HG03565 (cell line): Measurements from ENCODE around the gene ZBTB3.
"Not testable (repeated sequence)": the region's sequence is repeated elsewhere in the genome, so short reads cannot be mapped to it uniquely, and the experiment has no call there.

Source experiments
- ATAC-seq: cut with Tn5 transposase; IDR thresholded peaks from one replicate; pipeline ENCODE4 v1.9.1; 2021; ENCODE audit warnings: mild to moderate bottlenecking, moderate library complexity; ENCODE audit not compliant: unreplicated experiment

ZBTB3 gene

DNA sequence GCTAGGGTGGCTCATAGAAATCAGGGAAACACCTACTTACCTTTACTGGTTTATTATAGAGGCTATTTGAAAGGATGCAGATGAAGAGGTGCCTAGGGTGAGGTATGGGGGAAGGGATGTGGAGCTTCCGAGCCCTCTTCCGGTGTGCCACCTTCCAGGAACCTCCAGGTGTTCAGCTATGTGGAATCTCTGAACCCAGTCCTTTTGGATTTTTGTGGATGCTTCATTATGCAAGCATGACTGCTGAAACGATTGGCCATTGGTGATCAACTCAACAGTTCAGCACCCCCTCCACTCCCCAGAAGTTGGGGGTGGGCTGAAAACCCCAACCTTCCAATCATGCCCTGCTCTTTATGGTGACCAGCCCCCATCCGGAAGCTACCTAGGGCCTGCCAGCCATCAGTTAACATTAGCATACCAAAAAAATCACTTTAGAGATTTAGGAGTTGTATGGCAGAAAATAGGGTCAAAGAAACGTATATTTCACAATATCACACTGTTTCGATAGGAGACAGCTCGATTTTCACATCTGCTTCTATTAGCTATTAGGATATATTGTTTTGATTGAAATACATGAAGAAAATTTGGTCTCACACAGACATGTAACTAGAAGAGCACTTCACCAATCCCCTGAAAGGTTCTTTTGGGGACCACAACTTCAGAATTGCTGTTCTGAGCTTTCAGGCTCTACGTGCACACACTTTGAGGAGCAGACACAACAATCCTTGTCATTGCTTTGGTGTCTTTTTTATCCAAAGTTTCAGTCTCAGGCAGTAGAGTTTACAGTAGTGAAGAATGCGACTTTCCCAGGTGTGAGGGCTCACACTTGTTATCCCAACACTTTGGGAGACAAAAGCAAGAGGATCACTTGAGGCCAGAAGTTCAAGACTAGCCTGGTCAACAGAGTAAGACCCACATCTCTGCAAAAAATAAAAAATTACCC is 4.2 kb upstream of the ZBTB3 start:
- ATAC-seq = no peak

DNA sequence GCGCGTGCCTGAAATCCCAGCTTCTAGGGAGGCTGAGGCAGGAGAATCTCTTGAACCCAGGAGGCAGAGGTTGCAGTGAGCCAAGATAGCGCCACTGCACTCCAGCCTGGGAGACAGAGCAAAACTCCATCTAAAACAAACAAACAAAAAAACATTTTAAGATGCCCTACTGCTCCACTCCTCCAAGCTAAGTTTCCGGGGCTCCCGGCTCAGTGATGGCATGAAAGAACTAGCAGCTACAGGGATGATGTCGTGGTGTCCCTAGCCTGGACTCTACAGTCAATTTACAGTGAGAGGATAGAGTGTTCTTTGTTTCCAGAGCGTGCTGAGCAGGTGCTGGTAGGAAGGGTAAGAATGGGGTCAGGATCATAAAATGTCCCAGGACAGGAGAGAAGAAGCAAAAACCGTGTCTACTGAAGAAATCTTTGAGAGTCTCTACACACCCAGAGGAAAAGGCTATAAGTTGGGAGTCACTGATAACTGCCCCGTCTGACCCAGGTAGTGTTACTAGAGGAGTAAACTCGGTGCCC is 1.2 kb upstream of the ZBTB3 start:
- ATAC-seq = no peak

DNA sequence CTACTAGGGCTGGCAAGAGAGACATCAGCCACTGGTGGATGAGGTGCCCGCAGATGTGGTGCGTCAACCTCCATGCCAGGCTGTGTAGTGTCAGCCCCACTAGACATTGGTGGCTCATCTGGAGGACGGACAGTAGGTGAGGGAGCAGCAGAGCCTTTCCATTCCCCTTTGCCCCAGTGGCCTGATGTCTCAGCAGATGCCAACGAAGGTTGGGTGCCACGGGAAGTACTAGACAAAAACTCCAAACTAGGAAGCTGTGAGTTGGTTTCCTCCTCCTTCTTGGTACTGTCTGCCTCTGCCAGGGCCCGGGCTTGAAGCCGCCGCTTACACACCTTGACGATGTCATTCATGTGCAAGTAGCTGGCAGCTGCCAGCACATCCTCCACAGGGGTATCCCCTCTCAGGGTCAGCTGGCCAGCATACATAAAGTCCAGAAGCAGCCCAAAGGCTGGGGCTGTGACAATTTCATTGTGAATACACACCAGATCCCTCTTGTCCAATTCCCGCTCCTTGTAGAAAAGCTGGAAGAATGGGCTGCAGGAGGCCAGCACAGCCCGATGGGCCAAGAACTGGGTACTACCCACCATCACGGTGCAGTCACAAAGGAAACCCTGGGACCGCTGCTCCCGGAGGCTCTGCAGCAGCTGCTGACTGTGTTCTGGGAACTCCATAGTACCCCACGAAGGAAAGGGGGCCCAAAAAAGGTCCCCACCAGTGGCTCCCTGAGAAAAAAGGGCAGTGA is 795 bp downstream of the ZBTB3 start:
- ATAC-seq = no peak

DNA sequence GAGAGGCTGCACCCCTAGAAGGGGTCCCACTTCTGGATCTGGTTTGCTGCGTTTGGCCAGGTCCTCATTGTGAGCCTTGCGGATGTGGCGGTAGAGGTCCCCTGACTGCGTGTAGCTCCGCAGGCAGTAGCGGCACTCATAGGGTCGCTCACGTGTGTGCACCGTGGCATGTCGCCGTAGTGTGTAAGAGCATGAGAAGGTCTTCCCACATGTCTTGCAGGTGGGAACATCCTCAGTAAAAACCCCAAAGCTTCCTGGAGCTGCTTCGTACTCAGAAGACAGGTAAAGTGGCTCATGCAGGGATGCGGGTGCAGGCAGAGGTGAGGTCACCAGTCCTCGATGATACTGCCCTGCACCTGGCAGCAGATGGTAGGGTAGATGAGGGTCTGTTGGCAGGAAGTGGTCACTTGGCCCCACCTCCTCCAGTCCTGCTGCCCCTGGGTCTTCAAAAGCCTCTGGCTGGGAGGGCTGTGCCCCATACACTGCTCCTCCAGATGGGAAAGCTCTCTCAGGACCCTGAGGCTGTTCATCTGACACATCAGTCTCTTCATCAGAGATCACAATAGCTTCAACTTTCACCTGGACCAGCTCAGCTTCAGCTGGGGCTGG is 1.7 kb downstream of the ZBTB3 start:
- no peak for ATAC-seq

DNA sequence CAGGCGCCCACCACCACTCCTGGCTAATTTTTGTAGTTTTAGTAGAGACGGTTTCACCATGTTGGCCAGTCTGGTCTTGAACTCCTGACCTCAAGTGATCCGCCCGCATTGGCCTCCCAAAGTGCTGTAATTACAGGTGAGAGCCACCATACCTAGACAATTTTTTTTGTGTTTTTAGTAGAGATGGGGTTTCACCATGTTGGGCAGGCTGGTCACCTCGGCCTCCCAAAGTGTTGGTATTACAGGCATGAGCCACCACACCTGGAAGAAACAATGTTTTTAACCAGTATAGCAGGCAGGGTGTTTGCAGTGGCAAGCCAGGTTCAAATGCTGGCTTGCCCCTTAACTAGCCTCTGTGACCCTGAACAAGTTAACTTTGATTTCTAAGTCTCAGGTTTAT is 4.0 kb downstream of the ZBTB3 start:
- ATAC-seq = not testable (repeated sequence)

DNA sequence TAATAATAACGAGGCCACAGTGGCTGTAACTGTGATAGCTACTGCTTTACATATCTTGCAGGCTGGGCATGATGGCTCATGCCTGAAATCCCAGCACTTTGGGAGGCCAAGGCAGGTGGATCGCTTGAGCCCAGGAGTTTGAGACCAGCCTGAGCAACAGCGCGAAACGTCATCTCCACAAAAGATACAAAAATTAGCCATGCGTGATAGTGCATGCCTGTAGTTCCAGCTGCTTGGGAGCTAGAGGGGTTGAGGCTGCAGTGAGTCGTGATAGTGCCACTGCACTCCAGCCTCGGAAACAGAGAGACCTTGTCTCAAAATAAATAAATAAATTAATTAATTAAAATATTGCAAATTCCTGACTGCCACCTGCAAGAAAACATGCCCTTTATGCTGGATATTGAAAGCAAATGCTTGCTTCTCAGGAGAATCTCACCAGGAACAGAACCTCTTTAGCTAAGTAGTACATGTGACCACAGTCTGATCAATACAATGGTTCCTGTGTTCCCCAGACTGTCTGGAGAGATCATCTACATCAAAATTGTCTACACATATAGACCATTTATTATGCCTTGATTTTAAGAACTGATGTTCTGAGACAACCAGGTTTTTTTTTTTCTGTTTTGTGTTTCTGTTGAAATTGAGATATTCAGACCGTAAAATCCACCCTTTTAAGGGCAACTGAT is 6.3 kb downstream of the ZBTB3 start:
- no peak for ATAC-seq

DNA sequence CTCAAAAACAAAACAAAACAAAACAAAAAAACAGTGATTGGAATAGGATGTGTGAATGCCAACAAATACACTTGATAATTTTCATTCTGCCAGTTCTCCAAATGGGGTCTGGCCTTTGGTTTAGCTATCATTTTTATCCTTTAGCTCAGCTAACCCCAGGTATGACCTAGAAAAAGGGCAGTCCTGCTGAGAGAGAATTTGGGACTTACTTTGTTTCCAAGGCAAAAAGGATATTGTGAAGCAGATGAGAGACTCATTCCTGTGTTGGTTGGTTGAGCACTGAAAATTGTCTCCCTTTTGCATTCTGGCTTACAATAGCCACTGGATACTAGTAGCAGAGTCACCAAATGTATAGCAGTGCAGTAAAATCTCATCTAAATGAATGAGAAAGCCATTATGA is 16.8 kb downstream of the ZBTB3 start:
- no peak for ATAC-seq

DNA sequence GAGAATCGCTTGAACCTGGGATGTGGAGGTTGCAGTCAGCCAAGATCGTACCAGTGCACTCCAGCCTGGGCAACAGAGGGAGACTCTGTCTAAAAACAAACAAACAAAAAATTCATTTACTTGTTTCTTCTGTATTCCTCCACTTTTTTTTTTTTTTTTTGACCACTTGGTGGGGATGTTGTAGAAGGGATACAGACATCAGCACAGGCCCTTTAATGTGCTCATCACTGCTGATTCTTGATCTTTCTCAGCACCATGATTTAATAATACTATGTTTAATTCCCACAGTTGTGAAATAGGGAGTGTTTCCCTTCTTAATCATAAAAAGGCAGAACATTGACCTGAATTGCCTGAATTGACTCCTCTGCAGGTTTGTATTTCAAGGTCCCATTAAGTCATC is 21.1 kb downstream of the ZBTB3 start:
- ATAC-seq = no peak

DNA sequence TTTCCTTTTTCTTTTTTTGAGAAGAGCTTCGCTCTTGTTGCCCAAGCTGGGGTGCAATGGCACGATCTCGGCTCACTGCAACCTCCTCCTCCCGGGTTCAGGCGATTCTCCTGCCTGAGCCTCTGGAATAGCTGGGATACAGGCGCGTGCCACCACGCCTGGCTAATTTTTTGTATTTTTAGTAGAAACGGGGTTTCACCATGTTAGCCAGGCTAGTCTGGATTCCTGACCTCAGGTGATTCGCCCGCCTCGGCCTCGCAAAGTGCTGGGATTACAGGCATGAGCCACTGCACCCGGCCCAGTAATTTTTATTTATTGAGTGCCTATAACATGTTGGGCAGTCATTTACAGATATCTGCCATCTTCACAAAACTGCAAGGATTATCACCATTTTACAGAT is 23.9 kb downstream of the ZBTB3 start:
- not testable (repeated sequence) for ATAC-seq

DNA sequence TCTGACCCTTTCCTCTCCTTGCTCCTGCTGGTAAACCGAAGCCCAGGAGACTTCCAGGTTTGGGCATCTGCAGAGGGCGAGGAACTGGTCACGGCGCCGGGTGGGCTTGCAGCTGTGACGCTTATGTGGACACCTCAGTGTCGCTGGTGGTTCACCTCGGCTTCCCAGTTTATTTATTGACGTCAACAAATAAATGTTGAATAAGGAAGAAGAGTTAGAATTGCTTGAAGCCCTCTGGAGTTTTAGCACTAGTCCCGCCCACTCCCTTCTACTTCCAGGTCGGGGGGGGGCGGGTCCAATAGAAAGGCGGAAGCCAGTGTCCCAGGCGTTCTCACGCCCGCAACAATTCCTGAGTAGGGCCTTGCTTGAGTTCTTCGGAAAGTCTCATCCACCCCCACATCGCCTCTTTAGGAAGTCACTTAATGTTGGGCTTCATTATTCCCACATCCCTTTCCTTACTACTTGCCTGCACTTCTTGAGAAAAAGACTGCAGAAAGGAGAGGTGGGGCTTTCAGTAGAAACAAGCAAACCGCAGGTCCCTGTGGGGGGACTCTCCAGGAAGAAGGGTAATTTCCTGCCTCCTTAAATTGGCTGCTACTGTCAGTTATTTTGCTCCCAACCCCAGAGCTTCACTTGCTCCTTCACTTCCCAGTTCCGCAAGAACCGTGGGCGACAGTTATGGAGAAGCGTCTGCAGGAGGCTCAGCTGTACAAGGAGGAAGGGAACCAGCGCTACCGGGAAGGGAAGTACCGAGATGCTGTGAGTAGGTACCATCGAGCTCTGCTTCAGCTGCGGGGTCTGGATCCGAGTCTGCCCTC is 25.6 kb downstream of the ZBTB3 start, which contains the start of gene TTC9C:
Gene TTC9C (plus strand): TSS at position 316 of the 818 bp plus-strand sequence. CDS start 363 bp downstream, at position 679.
- no peak for ATAC-seq

DNA sequence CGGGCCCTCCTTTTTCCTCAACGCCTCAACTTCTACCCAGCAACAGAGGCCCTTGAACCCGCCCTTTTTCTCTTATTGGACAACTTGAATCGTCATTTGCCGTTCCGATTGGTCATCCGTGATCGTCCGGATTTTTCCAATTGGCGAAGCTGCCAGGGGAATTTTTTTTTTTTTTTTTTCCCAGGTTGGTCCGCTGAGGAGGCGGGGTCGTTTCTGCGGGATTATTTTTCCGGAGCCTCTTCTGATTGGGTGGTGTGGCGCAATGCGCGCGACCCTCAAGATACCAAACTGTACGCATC is 26.1 kb downstream of the ZBTB3 start:
- ATAC-seq = peak; percentile 39

DNA sequence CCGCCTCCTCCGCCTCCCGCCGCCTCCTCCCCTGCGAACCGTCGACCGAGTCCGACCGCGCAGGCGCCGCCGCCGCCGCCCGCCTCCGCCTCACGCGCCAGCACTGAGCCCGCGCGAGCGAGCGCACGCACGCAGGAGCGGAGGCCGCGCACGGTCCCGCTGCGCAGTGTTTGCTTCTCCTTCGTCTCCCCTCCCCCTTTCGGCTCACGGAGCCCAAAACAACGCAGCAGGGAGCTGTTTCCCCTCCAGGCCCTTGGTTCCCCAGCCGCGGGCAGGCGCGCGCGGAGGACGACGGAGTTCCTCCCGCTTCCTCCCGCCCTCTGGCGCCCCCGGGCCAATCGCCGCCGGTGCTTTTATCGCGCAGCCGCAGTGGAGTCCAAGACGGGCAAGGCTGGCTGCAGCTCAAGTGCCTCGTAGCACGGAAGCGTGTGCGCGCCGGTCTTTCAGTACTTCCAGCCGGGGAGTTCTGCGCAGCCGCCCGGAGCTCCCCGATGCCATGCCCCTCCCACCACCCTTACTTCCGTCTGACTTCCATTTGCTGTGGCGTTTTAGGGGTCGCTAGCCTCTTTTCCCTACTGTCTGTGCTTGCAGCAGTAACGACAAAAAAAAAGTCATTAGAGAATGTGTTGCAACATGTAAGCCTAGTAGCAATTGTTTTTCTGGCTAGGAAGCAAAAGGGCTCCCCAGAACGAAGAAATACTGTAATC is 26.6 kb downstream of the ZBTB3 start, which contains the start of gene HNRNPUL2:
Gene HNRNPUL2 (minus strand): TSS at position 293 of the 707 bp plus-strand sequence. CDS start 301 bp downstream, outside the sequence.
- peak; percentile 65 for ATAC-seq

DNA sequence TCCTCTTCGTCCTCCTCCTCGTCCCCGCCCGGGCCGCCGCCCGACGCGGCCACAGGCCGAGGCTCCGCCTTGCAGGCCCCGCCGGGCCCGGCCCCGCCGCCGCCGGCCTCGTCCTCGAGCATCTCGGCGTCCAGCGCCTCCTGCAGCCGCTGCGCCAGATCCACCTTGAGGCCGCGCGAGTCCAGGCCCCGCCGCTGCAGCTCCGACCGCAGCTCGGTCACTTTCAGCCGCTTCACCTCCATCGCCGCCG is 27.1 kb downstream of the ZBTB3 start:
- ATAC-seq = no peak

DNA sequence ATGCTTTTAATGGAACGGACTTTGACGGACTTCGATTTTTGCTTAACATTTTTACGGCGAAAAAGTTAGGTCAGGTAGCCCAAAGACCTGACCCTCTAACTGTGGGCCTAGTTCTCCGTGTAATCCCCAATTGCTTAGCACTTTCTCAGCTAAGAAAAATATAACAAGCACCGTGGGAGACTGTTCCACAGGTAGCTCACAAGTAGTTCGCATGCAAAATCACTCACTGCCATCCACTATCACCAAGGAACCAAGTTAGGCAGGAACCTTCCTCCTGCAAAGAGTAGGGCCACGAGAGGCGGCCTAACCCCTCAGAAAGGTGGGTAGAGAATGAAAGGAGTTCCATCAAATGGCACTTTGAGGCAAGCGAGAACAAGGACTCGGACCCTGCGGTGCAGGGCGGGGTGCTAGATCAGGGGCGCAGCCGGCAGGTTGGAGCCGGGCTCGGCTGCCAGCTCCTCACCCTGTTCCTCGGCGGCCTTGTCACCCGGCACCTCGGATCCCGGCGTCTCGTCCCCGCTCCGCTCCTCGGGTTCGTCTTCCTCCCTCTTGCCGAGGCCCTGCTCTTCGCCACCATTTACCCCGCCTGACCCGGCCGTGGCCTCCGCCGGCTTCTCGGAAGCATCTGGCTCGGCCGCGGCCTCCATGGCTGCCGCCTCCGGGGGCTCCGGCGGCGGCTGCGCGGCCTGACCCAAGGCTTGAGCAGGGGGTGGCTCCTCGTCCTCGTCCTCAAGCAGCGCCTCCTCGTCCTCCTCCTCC is 27.6 kb downstream of the ZBTB3 start:
- ATAC-seq = peak; percentile 1

DNA sequence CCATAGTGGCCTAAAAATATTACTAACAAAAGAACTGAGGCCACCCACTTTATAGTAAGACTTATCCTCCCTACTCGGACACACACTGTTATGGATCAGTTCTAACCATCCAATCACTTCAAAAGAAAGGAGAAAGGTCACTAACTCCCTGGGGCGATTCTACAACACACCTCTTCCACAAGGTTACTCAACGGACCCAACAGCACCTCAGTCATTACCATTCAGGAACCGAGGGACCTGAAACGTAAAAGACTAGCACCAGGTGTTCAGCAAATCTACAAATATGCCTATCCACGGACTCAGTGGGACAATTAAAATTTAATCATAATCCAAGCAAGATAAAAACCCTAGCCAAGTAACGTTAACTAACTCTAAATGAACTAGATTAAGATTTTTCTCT is 28.3 kb downstream of the ZBTB3 start:
- ATAC-seq = no peak

DNA sequence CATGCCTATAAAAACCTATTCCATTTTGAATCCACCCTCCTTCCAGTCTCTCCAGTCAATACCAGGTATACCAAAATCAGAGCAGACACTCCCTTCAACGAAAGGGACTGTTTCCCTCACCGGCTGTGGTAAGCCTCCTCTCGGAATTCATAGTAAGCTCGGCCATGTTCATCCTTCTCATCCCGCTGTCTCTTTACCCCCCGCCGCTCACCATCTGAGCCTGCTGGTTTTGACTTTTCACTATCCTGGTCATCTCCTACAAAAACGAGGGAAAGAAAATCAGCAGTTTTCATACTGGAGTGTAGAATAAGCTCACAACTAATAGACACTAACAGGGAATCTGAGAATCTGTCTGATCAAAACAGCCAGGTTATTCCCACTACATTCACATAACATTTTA is 29.8 kb downstream of the ZBTB3 start:
- no peak for ATAC-seq

DNA sequence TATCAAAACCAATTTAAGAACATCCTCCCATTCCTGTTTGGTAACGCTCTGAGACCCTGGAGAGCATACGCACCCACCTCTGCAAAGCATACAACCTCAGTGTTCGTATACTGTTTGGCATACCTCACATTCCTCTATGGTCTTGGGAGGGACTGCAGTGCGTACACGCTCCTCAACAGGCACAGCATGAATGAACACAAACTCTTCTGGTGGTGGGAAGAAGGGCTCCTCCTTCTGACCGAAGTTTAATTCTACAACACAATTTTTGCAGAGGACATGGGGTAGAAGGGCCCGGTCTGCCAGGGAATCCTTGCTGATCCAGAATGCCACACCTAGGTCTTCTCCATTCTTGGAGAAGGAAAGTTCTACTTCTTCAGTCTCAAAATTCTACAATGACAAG is 32.0 kb downstream of the ZBTB3 start:
- ATAC-seq = no peak

DNA sequence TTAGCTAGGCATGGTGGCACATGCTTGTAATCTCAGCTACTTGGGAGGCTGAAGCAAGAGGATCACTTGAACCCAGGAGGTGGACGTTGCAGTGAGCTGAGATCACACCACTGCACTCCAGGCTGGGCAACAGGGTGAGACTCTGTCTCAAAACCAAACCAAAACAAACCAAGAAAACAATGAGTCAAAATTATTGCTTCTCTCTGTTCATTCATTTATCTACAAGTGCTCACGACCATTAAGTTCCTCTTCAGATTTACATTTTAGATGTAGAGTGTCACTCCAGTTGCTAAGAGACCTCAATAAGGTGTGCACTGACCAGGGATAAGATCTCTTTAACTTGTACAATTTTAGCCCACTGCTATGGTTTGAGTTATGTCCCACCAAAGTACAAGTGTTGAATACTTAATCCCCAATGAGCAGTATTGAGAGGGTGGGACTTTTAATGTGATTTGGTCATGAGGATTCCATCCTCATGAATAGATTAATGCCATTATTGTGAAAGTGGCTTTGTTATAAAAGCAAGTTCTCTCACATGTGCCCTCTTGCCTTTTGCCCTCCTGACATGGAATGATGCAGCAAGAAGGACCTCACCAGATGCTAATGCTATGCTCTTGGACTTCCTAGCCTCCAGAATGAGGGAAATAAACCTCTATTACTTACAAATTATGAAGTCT is 34.5 kb downstream of the ZBTB3 start:
- no peak for ATAC-seq
